H1 (cell line): Measurements from ENCODE around the gene KIF13A.
"Not testable (repeated sequence)": the region's sequence is repeated elsewhere in the genome, so short reads cannot be mapped to it uniquely, and the experiment has no call there.

Experiments used
- CREB1 ChIP-seq: IDR thresholded peaks from 2 replicates; pipeline ENCODE4 v1.6.1; 2012; ENCODE audit warnings: inconsistent platforms
- CTCF ChIP-seq, 3 experiments: IDR thresholded peaks; 1 replicate in 2 of 3; 2 replicates in 1 of 3; pipeline versions ENCODE4 v1.5.1 to v1.6.1; 2011; ENCODE audit warnings: low read length in 3 of 3, mild to moderate bottlenecking in 3 of 3, inconsistent platforms in 2 of 3, low read depth in 1 of 3, moderate library complexity in 1 of 3; ENCODE audit not compliant: insufficient read depth in 1 of 3; ENCODE audit errors: control extremely low read depth in 1 of 3
- NRF1 ChIP-seq: IDR thresholded peaks from 2 replicates; pipeline ENCODE4 v1.6.1; 2011; ENCODE audit warnings: mild to moderate bottlenecking, low read depth, low read length, improper control_type of control experiment
- POLR2A ChIP-seq, 2 experiments: IDR thresholded peaks; 1 replicate in 1 of 2; 2 replicates in 1 of 2; pipeline ENCODE4 v1.6.1; 2011; ENCODE audit warnings: low read depth in 2 of 2, low read length in 2 of 2, mild to moderate bottlenecking in 2 of 2; ENCODE audit errors: control extremely low read depth in 1 of 2
- RBBP5 ChIP-seq: IDR thresholded peaks from 2 replicates; pipeline ENCODE4 v1.7.1; 2012; ENCODE audit warnings: low read depth, mild to moderate bottlenecking, inconsistent platforms, low read length, moderate library complexity, borderline replicate concordance
- SUZ12 ChIP-seq: fragments of 200-600 bp; sonication (generic); IDR thresholded peaks from 2 replicates; pipeline ENCODE4 v1.6.1; 2012; ENCODE audit warnings: mild to moderate bottlenecking, inconsistent platforms, low read length, moderate library complexity, mixed read lengths
- YY1 ChIP-seq: IDR thresholded peaks from 2 replicates; pipeline ENCODE4 v1.6.1; 2011; ENCODE audit warnings: low read depth, mild to moderate bottlenecking, low read length

DNA sequence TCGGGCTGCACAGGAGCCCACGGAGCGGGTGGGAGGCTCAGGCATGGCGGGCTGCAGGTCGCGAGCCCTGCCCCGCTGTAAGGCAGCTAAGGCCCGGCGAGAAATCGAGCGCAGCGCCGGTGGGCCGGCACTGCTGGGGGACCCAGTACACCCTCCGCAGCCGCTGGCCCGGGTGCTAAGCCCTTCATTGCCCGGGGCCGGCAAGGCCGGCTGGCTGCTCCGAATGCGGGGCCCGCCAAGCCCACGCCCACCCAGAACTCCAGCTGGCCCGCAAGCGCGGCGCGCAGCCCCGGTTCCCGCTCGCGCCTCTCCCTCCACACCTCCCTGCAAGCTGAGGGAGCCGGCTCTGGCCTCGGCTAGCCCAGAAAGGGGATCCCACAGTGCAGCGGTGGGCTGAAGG is 11.2 kb downstream of the KIF13A start:
- not testable (repeated sequence) for TF ChIP-seq NRF1; YY1; RBBP5; POLR2A (IDR thresholded peaks at IDR 0.05; ENCODE audit: control extremely low read depth in 1 of 2, low read depth in 2 of 2, low read length in 2 of 2); CREB1; CTCF (IDR thresholded peaks at IDR 0.05; ENCODE audit: control extremely low read depth in 1 of 3, insufficient read depth in 1 of 3, low read depth in 1 of 3, low read length in 3 of 3); SUZ12
